ENCODE data around the gene USP47.

The USP47 gene

DNA sequence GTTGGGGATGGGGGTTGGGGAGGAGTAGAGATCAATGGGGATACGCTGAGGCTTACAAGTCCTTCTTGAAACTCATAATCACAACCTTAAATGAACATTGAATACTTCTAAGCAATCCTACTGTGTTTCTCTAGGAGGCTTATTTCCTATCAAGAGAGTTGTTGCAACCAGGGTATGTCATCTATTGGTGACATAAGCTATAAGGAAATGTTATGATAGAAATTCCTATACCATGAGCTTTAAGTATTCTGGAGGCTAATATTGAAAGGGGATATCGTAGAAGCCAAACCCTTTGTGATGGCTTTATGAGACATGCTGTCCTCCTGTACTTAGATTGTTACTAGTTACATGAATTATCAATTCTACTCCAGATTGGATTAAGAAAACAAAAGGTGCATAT, 93.8 kb downstream of the USP47 start:
- H3K4me3 ChIP-seq (ENCODE audit: low read length), result no peak overlapping the region
- peak; percentile 14 for DNase-seq (ENCODE audit: low read depth)
- TF ChIP-seq, protein P1, sequence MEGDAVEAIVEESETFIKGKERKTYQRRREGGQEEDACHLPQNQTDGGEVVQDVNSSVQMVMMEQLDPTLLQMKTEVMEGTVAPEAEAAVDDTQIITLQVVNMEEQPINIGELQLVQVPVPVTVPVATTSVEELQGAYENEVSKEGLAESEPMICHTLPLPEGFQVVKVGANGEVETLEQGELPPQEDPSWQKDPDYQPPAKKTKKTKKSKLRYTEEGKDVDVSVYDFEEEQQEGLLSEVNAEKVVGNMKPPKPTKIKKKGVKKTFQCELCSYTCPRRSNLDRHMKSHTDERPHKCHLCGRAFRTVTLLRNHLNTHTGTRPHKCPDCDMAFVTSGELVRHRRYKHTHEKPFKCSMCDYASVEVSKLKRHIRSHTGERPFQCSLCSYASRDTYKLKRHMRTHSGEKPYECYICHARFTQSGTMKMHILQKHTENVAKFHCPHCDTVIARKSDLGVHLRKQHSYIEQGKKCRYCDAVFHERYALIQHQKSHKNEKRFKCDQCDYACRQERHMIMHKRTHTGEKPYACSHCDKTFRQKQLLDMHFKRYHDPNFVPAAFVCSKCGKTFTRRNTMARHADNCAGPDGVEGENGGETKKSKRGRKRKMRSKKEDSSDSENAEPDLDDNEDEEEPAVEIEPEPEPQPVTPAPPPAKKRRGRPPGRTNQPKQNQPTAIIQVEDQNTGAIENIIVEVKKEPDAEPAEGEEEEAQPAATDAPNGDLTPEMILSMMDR (IDR thresholded peaks at IDR 0.05; ENCODE audit: insufficient read depth, low read depth, low read length, missing control alignments), result no peak

DNA sequence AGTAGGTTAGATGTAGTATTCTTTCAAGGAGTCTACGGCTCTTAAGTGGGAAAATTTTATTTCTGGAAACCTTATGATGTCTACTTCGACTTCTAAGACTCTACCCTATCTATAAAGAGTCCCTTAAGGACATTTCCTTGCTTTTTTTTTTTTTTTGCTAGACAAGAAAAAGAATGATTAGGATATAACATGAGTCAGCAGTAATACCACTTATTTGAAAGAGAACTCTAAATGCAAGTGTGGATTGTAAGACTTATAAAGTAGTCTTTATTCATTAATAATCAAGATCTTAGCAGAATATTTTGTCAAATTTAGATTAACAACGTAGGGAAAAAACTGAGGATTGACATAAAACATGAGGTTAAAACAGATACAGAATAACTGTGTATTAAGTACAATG, 95.7 kb downstream of the USP47 start:
- no peak for DNase-seq (ENCODE audit: low read depth)
- TF ChIP-seq, protein P1 (IDR thresholded peaks at IDR 0.05; ENCODE audit: insufficient read depth, low read depth, low read length, missing control alignments), result no peak
- H3K4me3 ChIP-seq (ENCODE audit: low read length), result no peak overlapping the region

DNA sequence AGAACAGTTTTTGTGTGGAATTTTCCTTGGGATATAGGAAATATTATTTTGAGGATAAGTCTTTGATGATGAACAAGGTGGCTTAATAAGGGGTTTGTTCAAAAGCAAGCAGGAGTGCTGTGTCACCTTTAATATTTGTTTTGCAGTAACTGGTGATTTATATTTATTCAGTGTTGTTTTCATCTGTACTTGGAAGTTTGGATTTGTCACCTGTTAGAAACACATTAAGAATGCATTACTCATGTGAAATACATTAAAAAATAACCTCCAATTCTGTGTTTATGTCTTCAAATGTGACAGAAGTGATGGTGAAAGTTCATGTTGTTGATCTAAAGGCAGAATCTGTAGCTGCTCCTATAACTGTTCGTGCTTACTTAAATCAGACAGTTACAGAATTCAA, 96.2 kb downstream of the USP47 start:
- TF ChIP-seq, protein P1 (IDR thresholded peaks at IDR 0.05; ENCODE audit: insufficient read depth, low read depth, low read length, missing control alignments), result no peak
- DNase-seq (ENCODE audit: low read depth), result peak; percentile 22
- no peak overlapping the region for H3K4me3 ChIP-seq (ENCODE audit: low read length)

DNA sequence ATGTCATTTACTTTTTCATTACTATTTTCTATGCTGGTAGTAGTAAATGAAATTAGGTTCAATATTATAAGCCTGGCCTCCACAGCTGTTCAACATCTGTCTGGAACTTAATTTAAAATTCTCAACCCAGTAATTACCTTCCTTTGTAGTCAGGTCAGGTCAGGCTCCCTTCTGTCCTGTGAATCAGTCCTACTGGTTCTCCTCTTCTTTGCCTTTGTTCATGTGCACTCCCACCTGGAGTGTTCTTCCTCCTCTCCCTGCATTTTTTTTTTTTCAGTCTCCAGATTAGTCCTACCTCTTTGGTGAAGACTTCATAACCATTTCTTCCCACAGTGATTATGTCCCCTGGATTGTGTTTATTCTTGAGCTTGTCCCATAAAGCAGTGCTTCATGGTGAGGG, 98.8 kb downstream of the USP47 start:
- TF ChIP-seq, protein P1 (IDR thresholded peaks at IDR 0.05; ENCODE audit: insufficient read depth, low read depth, low read length, missing control alignments), result no peak

DNA sequence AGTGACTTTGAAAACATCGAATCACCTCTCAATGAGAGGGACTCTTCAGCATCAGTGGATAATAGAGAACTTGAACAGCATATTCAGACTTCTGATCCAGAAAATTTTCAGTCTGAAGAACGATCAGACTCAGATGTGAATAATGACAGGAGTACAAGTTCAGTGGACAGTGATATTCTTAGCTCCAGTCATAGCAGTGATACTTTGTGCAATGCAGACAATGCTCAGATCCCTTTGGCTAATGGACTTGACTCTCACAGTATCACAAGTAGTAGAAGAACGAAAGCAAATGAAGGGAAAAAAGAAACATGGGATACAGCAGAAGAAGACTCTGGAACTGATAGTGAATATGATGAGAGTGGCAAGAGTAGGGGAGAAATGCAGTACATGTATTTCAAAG, 100.9 kb downstream of the USP47 start:
- no peak for DNase-seq (ENCODE audit: low read depth)
- no peak overlapping the region for H3K4me3 ChIP-seq (ENCODE audit: low read length)
- TF ChIP-seq, protein P1 (IDR thresholded peaks at IDR 0.05; ENCODE audit: insufficient read depth, low read depth, low read length, missing control alignments), result no peak

More for the DNA sequence above, 98.8 kb downstream of the USP47 start:
- no peak overlapping the region for H3K4me3 ChIP-seq (ENCODE audit: low read length)
- no peak for DNase-seq (ENCODE audit: low read depth)

DNA sequence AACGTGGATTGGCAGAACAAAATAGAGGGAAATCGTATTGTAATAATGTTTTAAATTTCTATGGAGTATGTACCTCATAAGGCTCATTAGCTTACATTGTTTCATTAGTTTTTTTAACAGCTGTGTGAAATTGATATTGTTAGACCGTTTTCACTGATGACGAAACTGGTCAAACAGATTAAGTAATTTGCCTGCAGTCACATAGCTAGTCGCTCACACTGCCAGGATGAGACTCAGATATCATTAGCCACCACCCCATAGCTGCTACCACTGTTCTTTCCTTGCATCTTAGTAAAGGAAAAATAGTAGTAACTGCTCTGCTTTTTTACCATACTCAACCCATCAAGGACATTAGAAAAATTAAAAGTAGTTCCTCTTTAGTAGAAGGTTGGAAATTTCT, 102.7 kb downstream of the USP47 start:
- DNase-seq (ENCODE audit: low read depth), result peak; percentile 50
- no peak overlapping the region for H3K4me3 ChIP-seq (ENCODE audit: low read length)
- TF ChIP-seq, protein P1 (IDR thresholded peaks at IDR 0.05; ENCODE audit: insufficient read depth, low read depth, low read length, missing control alignments), result no peak

DNA sequence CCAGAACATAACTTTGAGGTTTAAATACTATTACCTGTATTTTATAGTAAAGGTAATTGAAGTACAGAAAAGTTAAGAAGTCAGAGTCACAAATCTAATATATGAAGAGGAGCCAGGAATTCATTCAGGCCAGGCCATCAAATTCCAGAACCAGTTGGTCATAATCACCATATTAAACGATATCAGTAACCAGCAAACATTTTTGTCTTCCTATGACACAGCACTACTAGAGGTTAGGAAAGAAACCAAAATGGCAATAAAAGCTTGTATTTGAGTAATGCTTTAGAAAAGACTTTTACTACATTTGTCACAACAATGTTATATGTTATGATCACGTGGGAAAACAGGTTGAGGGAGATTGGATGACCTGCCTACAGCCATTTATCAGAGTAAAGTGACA, 104.4 kb downstream of the USP47 start:
- DNase-seq (ENCODE audit: low read depth), result no peak
- TF ChIP-seq, protein P1 (IDR thresholded peaks at IDR 0.05; ENCODE audit: insufficient read depth, low read depth, low read length, missing control alignments), result no peak
- no peak overlapping the region for H3K4me3 ChIP-seq (ENCODE audit: low read length)

Data from epithelial cell of esophagus (primary cell).